Endothelial cell of umbilical vein (primary cell): ENCODE data around the gene LRRC7.

ENCODE experiments used
- CTCF ChIP-seq, 2 donors: IDR thresholded peaks; 1 replicate in 1 of 2; 2 replicates in 1 of 2; pipeline ENCODE4 v1.5.1; 2011; ENCODE audit warnings: low read length in 2 of 2, mild to moderate bottlenecking in 2 of 2, moderate library complexity in 2 of 2, control low read depth in 1 of 2, inconsistent platforms in 1 of 2, low read depth in 1 of 2; ENCODE audit not compliant: insufficient read depth in 1 of 2; ENCODE audit errors: extremely low read depth in 1 of 2
- EZH2 ChIP-seq: IDR thresholded peaks from 2 replicates; pipeline ENCODE4 v1.6.1; 2012; ENCODE audit warnings: borderline replicate concordance, low read depth, mild to moderate bottlenecking, moderate library complexity, low read length, inconsistent platforms; ENCODE audit not compliant: severe bottlenecking
- POLR2A ChIP-seq: IDR thresholded peaks from 2 replicates; pipeline ENCODE4 v1.6.1; 2012; ENCODE audit warnings: low read depth, mild to moderate bottlenecking, control low read depth, low read length
- POLR2AphosphoS5 ChIP-seq: IDR thresholded peaks from 2 replicates; pipeline ENCODE4 v1.6.1; 2012; ENCODE audit warnings: low read depth, mild to moderate bottlenecking, control low read depth, low read length, moderate library complexity; ENCODE audit not compliant: insufficient read depth
- TF ChIP-seq, protein P1 (sequence below): IDR thresholded peaks from 2 replicates; pipeline ENCODE4 v1.6.1; 2011; ENCODE audit not compliant: insufficient read depth, insufficient read length

- TF ChIP-seq CTCF (IDR thresholded peaks at IDR 0.05; ENCODE audit: extremely low read depth in 1 of 2, insufficient read depth in 1 of 2, low read depth in 1 of 2, low read length in 2 of 2) (no peak), EZH2 (no peak), POLR2AphosphoS5 (no peak), POLR2A (no peak)
- TF ChIP-seq, protein P1, sequence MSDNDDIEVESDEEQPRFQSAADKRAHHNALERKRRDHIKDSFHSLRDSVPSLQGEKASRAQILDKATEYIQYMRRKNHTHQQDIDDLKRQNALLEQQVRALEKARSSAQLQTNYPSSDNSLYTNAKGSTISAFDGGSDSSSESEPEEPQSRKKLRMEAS, result no peak
Observed at GRCh38 chr1:69613414-69613813, 45.7 kb downstream of the LRRC7 start.
